Right atrium auricular region (tissue), 2 donors: ENCODE data around the gene C14orf119. TPM values are rescaled to one million over a fixed set of nuclear protein-coding genes. Genes with fewer than 3 reads are reported as not detected.

Source experiments
- DNase-seq: peaks from one replicate; pipeline ENCODE4 v3.0.0-alpha.2; 2019; ENCODE audit warnings: low spot score
- H3K27ac ChIP-seq, 2 donors: fragments of 200-600 bp; sonication (generic); 1 replicate in 1 of 2; 2 replicates in 1 of 2; pipeline ENCODE4 v1.5.1; 2016 to 2019
- H3K27me3 ChIP-seq, 2 donors: fragments of 200-600 bp; sonication (generic); one replicate each; pipeline versions ENCODE4 v1.5.1 to v1.6.0; 2017 to 2019
- H3K36me3 ChIP-seq: fragments of 200-600 bp; sonication (generic); one replicate; pipeline ENCODE4 v1.5.1; 2016
- H3K4me1 ChIP-seq, 2 donors: fragments of 200-600 bp; sonication (generic); one replicate each; pipeline versions ENCODE4 v1.5.1 to v1.6.0; 2017 to 2019
- H3K4me3 ChIP-seq, 2 donors: fragments of 200-600 bp; sonication (generic); 1 replicate in 1 of 2; 2 replicates in 1 of 2; pipeline ENCODE4 v1.5.1; 2017 to 2019; ENCODE audit warnings: mild to moderate bottlenecking in 1 of 2, moderate library complexity in 1 of 2
- H3K9me3 ChIP-seq, 2 donors: fragments of 200-600 bp; sonication (generic); one replicate each; pipeline ENCODE4 v1.5.1; 2019
- total RNA-seq, 2 donors: library from RNA; depleted of rRNA; stranded (reverse); fragments of >200 nt; gene quantifications; one replicate each; pipeline ENCODE4 v1.1.0, GENCODE V29; 2016
- TF ChIP-seq, protein P1 (sequence below), 2 donors: fragments of 200-600 bp; sonication (generic); IDR thresholded peaks; one replicate each; pipeline ENCODE4 v1.5.1; 2019; ENCODE audit warnings: antibody characterized with exemption in 2 of 2

C14orf119 gene
- total RNA-seq, 2 donors from 2014 or later: 13.5 to 23.7 TPM

DNA sequence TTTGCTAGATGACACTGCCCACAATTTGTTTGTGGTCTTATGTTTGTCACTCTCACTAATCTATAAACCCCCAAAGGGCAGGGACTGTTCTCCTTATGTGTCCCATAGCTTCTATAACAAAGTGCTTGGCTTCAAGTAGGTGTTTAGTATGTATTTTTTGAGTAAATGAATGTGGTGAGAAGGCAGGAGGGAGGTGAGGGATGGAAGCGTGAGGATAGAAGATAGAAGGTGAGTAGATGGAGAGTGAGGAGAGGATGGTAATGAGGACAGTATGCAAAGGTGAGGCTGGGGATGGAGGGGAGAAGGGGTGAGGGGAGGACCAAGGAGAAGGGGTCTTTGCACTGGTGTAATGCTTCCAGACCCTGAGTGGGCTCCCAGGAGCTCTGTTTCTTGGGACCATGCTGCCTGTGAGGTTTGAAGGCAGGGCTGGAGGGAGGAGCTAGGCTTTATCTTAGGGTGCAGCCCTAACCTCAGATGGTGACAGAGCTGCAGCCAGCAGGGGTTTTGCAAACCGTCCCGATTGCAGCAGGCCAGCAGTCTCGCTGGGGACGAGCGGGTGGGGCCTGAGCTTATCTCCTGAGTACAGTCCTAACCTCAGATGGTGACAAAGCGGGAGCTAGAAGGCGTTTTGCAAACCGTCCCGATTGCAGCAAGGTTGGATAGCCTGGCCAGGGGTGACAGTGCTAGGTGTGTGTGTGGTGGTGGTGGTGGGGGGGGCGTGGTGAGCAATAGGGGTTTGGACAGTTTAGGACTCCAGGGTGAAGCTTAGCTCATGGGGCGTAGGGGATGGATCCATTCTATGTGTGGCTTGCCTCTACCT is 17.3 kb downstream of the C14orf119 start:
- no peaks in the 10 kb centered on the region for H3K36me3 ChIP-seq
- DNase-seq: no peak
- no peaks in the 10 kb centered on the region for H3K9me3 ChIP-seq
- no peak overlapping the region for H3K27ac ChIP-seq
- H3K4me1 ChIP-seq: peaks cover 0 to 15% of the 10 kb centered on the region in 2 donors
- TF ChIP-seq, protein P1, sequence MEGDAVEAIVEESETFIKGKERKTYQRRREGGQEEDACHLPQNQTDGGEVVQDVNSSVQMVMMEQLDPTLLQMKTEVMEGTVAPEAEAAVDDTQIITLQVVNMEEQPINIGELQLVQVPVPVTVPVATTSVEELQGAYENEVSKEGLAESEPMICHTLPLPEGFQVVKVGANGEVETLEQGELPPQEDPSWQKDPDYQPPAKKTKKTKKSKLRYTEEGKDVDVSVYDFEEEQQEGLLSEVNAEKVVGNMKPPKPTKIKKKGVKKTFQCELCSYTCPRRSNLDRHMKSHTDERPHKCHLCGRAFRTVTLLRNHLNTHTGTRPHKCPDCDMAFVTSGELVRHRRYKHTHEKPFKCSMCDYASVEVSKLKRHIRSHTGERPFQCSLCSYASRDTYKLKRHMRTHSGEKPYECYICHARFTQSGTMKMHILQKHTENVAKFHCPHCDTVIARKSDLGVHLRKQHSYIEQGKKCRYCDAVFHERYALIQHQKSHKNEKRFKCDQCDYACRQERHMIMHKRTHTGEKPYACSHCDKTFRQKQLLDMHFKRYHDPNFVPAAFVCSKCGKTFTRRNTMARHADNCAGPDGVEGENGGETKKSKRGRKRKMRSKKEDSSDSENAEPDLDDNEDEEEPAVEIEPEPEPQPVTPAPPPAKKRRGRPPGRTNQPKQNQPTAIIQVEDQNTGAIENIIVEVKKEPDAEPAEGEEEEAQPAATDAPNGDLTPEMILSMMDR (IDR thresholded peaks at IDR 0.05): no peak
- no peak overlapping the region for H3K4me3 ChIP-seq
- no peaks in the 10 kb centered on the region for H3K27me3 ChIP-seq

DNA sequence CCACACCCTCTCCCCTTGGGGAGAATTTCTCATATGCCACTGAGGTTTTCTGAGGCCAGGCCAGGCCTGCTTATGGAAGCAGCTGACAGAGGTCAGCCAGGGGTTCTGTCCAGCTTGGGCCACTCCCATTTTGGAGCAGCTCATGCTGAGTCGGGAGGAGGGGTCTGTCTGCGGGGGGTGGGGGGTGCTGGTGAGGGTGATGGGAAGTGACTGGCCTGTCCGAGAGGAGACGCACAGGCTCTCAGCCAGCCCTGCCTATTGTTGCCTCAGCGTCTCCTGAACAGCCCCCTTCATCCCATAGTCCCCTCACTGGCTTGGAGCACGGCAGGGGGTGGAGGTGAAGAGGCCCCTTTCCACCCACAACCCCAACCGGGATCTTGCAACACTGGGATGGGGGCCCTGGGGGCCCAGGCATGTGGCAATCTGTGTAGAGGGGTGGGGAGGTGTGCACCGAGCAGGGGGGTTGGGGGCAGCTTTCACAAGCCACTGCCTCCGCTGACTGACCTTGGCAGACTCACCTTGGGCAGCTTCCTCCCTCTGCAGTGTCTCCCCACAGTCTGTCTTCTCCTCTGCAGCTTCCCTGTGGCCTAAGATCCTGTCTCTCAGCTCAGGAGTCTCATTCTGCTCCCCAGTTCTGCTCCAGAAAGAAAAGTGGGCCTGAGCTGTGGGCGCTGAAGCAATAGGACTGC is 18.3 kb downstream of the C14orf119 start:
- TF ChIP-seq, protein P1 (IDR thresholded peaks at IDR 0.05): no peak
- Histone ChIP-seq H3K9me3 (no peaks in the 10 kb centered on the region), H3K27ac (no peak overlapping the region), H3K36me3 (no peaks in the 10 kb centered on the region), H3K4me1 (peaks cover 0 to 15% of the 10 kb centered on the region in 2 donors), H3K27me3 (no peaks in the 10 kb centered on the region), H3K4me3 (no peak overlapping the region)
- DNase-seq: no peak

DNA sequence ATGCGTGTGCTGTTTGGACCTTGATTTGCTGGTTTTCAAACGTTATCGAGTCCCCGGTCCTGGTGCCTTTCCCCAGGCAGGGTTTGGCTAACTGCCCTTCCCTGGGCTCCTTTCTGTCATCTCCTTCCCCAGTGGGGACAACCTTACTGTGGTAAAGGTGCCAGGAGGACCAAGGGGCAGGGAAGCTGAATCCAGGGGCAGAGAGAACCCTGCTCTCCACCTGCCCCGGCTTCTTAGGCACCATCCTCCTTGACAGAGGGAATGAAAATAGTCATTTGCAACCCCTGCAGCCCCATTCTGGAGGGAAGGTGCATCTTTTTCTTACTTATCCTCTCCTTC is 18.8 kb downstream of the C14orf119 start:
- TF ChIP-seq, protein P1 (IDR thresholded peaks at IDR 0.05): no peak
- Histone ChIP-seq H3K27ac (no peak overlapping the region), H3K4me1 (peaks cover 0 to 15% of the 10 kb centered on the region in 2 donors), H3K9me3 (no peaks in the 10 kb centered on the region), H3K27me3 (no peaks in the 10 kb centered on the region), H3K4me3 (no peak overlapping the region), H3K36me3 (no peaks in the 10 kb centered on the region)
- DNase-seq: no peak

DNA sequence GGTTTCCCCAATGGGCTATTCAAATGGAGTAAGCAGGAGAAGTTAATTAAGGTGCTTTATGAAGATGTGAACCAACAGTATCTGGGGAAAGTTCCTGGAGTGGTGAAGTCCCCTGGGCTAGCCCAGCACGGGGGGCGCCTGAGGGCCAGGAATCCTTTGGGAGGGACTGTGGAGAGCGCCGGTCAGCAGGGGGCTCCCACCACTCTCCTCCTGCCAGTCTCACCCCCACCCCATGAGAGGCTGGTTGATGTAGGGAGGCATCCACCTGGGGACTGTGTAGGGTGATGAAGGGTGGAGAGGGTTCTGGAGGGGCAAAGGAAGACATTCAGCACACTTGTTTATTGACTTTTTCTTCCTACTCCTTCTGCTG is 19.3 kb downstream of the C14orf119 start:
- Histone ChIP-seq H3K4me3 (no peak overlapping the region), H3K27me3 (no peaks in the 10 kb centered on the region), H3K4me1 (peaks cover 0 to 15% of the 10 kb centered on the region in 2 donors), H3K27ac (no peak overlapping the region), H3K9me3 (no peaks in the 10 kb centered on the region), H3K36me3 (no peaks in the 10 kb centered on the region)
- no peak for DNase-seq
- TF ChIP-seq, protein P1 (IDR thresholded peaks at IDR 0.05): no peak

DNA sequence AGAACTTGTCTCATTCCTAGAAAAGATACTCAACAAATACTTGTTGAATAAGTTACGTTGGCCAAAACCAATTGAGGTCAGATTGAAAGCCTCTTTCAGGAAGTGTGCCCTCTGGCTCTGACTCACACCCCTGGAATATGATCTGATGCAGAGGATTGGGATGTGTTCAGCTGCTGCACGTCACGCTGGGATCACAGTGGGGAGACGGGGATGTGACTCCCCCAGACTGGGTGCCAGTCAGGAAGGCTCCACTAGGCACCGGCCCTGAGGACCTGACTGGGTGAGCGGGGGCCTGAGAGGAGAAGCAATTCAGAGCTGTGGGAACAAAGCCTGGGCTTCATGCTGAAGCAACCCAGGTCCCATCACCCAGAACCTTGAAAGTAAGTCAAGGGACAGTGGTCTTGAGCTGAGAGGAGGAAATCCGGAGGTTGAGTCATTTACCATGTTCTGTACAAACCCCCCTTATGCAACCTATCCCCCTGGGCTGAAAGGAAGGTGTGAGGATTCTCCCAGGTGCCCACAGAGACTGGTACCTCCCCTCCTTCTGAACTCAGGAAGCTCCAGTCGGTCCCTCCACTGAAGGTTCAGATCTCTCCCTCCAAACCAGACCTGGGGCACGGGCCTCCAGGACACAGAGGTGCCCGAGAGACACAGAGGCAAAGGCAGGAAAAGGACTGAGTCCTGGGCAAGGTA is 19.9 kb downstream of the C14orf119 start:
- peaks cover 0 to 15% of the 10 kb centered on the region in 2 donors for H3K4me1 ChIP-seq
- H3K4me3 ChIP-seq: no peak overlapping the region
- DNase-seq: peak; percentile 72
- no peaks in the 10 kb centered on the region for H3K27me3 ChIP-seq
- H3K27ac ChIP-seq: no peak overlapping the region
- TF ChIP-seq, protein P1 (IDR thresholded peaks at IDR 0.05): no peak
- no peaks in the 10 kb centered on the region for H3K9me3 ChIP-seq
- H3K36me3 ChIP-seq: no peaks in the 10 kb centered on the region
